ENCODE results near the gene OR5D18.
"Not testable (repeated sequence)": the region's sequence is repeated elsewhere in the genome, so short reads cannot be mapped to it uniquely, and the experiment has no call there.

OR5D18 gene

GRCh38 chr11:55819330-55819729 is at the start of gene OR5D18:
Gene OR5D18 (plus strand): TSS chr11:55819630. CDS start chr11:55819630, 0 bp downstream.
- DNase-seq (ENCODE audit: insufficient read length, low spot score): no peak
- FAIRE-seq: no peak

- no peak for FAIRE-seq
Measured at GRCh38 chr11:55773138-55773537, 46.3 kb upstream of the OR5D18 start, which contains the start of gene OR5D13. Gene OR5D13 (plus strand): TSS chr11:55773438. CDS start chr11:55773438, 0 bp downstream.

GRCh38 chr11:55791606-55792005 is 27.8 kb upstream of the OR5D18 start:
- DNase-seq (ENCODE audit: insufficient read length, low spot score): no peak
- FAIRE-seq: no peak

More at GRCh38 chr11:55773138-55773537, 46.3 kb upstream of the OR5D18 start, which contains the start of gene OR5D13:
- no peak for DNase-seq (ENCODE audit: insufficient read length, low spot score)

GRCh38 chr11:55793321-55793720 is 26.1 kb upstream of the OR5D18 start:
- DNase-seq (ENCODE audit: insufficient read length, low spot score) (no peak), FAIRE-seq (no peak)

GRCh38 chr11:55795256-55795655 is 24.2 kb upstream of the OR5D18 start, which contains the start of gene OR5D14:
Gene OR5D14 (plus strand): TSS chr11:55795556. CDS start chr11:55795556, 0 bp downstream.
- FAIRE-seq (no peak), DNase-seq (ENCODE audit: insufficient read length, low spot score) (no peak)

- DNase-seq (ENCODE audit: insufficient read length, low spot score): no peak
- FAIRE-seq: no peak
Measured at GRCh38 chr11:55806248-55806647, 13.2 kb upstream of the OR5D18 start.

GRCh38 chr11:55811067-55811466 is 8.4 kb upstream of the OR5D18 start, which contains the start of gene OR5L1:
Gene OR5L1 (plus strand): TSS chr11:55811367. CDS start chr11:55811467, 100 bp downstream.
- DNase-seq (ENCODE audit: insufficient read length, low spot score): no peak
- FAIRE-seq: no peak

- FAIRE-seq: no peak
- DNase-seq (ENCODE audit: insufficient read length, low spot score): no peak
Measured at GRCh38 chr11:55826919-55827318, 7.5 kb downstream of the OR5D18 start, which contains the start of gene OR5L2. Gene OR5L2 (plus strand): TSS chr11:55827219. CDS start chr11:55827219, 0 bp downstream.

- FAIRE-seq (no peak), DNase-seq (ENCODE audit: insufficient read length, low spot score) (no peak)
Measured at GRCh38 chr11:55838452-55838851, 19.0 kb downstream of the OR5D18 start, which contains the start of gene OR5D16. Gene OR5D16 (plus strand): TSS chr11:55838752. CDS start chr11:55838752, 0 bp downstream.

GRCh38 chr11:55847453-55847852 is 28.0 kb downstream of the OR5D18 start:
- no peak for DNase-seq (ENCODE audit: insufficient read length, low spot score)
- no peak for FAIRE-seq

GRCh38 chr11:55849037-55849436 is 29.6 kb downstream of the OR5D18 start:
- no peak for FAIRE-seq
- DNase-seq (ENCODE audit: insufficient read length, low spot score): no peak

- FAIRE-seq (no peak), DNase-seq (ENCODE audit: insufficient read length, low spot score) (no peak)
Measured at GRCh38 chr11:55852141-55852540, 32.7 kb downstream of the OR5D18 start.

- no peak for FAIRE-seq
- DNase-seq (ENCODE audit: insufficient read length, low spot score): no peak
Measured at GRCh38 chr11:55854704-55855103, 35.3 kb downstream of the OR5D18 start.

GRCh38 chr11:55867354-55867753 is 47.9 kb downstream of the OR5D18 start:
- not testable (repeated sequence) for DNase-seq (ENCODE audit: insufficient read length, low spot score); FAIRE-seq

All from HTR-8/SVneo (cell line).